Left lung (tissue), 10 donors: ENCODE results near the gene PDCD11. TPM values are rescaled to one million over a fixed set of nuclear protein-coding genes. Genes with fewer than 3 reads are reported as not detected.

Experiments used
- ATAC-seq: fragments of 200-7000 bp; cut with Tn5 transposase; one replicate; pipeline ENCODE4 v1.9.1; 2020; ENCODE audit warnings: moderate library complexity
- DNase-seq, 4 donors: peaks; one replicate each; pipeline ENCODE4 v3.0.0-alpha.2; 2013 to 2020
- H3K27ac ChIP-seq, 2 donors: fragments of 200-600 bp; sonication (generic) in 1 of 2; one replicate each; pipeline versions ENCODE4 v1.5.0 to v1.8.0; 2020 to 2021
- H3K27me3 ChIP-seq, 2 donors: fragments of 200-600 bp; sonication (generic) in 1 of 2; one replicate each; pipeline versions ENCODE4 v1.5.0 to v1.8.0; 2020 to 2021
- H3K36me3 ChIP-seq, 2 donors: fragments of 200-600 bp; sonication (generic) in 1 of 2; one replicate each; pipeline versions ENCODE4 v1.5.0 to v1.8.0; 2020 to 2021
- H3K4me1 ChIP-seq, 2 donors: fragments of 200-600 bp; one replicate each; pipeline ENCODE4 v1.8.0; 2021
- H3K4me3 ChIP-seq, 2 donors: fragments of 200-600 bp; sonication (generic) in 1 of 2; one replicate each; pipeline versions ENCODE4 v1.5.0 to v1.8.0; 2020 to 2021; ENCODE audit warnings: mild to moderate bottlenecking in 1 of 2
- H3K9me3 ChIP-seq, 2 donors: fragments of 200-600 bp; sonication (generic) in 1 of 2; one replicate each; pipeline versions ENCODE4 v1.5.0 to v1.8.0; 2020 to 2021
- intact Hi-C, 2 donors: fragments of 100-400 bp; cut with DNase I; formaldehyde crosslinking; loops; one replicate each; pipeline versions ENCODE4 v1.11.2 to v1.14.2; 2022
- polyA plus RNA-seq, 6 donors: library from polyadenylated mRNA; unstranded; fragments of 120-200 nt; gene quantifications; one replicate each; pipeline ENCODE4 v1.2.1, GENCODE V29; 2013; ENCODE audit not compliant: insufficient read length in 6 of 6
- total RNA-seq, 2 donors: library from RNA; stranded (reverse); fragmentation: NEBNext Ultra II Directional; extraction: Animal tissue kit (Norgen Biotek cat#: 25700); gene quantifications; one replicate each; pipeline ENCODE4 v1.2.1, GENCODE V29; 2021
- TF ChIP-seq, protein P1 (sequence below), 2 donors: fragments of 200-600 bp; sonication (generic) in 1 of 2; IDR thresholded peaks; one replicate each; pipeline versions ENCODE4 v1.5.0 to v1.8.0; 2021; ENCODE audit warnings: antibody characterized with exemption in 2 of 2
- donor health status: DM: no; HTN: yes; CAD: no.
- donor health status: DM: no; HTN: no; CAD: no.

PDCD11 gene
- total and polyA plus RNA-seq, 8 donors: 20.1 to 42.4 (median 39.0) TPM

DNA sequence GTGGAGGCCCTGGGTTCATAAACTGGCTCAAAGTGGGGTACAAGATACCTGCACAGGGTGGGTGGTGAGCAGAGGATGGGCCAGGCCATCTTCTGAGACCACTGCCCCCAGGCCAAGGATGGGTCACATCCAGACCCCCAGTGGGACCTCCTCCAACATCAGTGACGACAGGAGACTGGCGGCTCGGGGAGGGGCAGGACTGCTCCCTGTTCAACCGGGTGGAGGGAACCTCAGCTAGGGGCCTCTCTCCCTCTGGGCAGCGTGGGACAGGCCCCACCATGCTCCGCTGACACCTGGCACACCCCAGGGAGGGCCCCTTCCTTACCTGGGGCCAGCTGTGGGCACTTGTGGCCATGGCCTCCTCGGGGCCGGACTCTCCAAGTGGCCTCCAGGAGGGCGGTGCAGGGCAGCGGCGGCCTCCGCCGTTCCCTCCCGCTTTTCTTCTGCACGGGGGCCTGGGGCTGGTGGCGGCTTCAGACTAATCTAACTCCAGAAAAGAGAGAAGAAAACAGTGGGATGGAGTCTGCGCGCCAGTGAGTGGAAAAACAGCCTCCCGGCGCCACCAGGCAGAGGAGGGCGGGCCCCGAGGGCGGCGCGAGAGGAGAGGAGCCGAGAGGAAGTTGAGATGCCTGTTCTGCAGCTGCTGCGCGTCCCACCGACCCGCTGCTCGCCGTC, 55.5 kb downstream of the PDCD11 start, which contains the start of gene CALHM2:
CALHM2 (minus strand) TSS at position 540 of the 675 bp plus-strand sequence. CDS start 2,429 bp downstream, outside the sequence.
- DNase-seq (peak; percentile 48 to 90 (median 74)), ATAC-seq (peak; percentile 81)
- TF ChIP-seq, protein P1, sequence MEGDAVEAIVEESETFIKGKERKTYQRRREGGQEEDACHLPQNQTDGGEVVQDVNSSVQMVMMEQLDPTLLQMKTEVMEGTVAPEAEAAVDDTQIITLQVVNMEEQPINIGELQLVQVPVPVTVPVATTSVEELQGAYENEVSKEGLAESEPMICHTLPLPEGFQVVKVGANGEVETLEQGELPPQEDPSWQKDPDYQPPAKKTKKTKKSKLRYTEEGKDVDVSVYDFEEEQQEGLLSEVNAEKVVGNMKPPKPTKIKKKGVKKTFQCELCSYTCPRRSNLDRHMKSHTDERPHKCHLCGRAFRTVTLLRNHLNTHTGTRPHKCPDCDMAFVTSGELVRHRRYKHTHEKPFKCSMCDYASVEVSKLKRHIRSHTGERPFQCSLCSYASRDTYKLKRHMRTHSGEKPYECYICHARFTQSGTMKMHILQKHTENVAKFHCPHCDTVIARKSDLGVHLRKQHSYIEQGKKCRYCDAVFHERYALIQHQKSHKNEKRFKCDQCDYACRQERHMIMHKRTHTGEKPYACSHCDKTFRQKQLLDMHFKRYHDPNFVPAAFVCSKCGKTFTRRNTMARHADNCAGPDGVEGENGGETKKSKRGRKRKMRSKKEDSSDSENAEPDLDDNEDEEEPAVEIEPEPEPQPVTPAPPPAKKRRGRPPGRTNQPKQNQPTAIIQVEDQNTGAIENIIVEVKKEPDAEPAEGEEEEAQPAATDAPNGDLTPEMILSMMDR (IDR thresholded peaks at IDR 0.05): no peak
- no peaks in the 10 kb centered on the region for H3K9me3 ChIP-seq
- H3K4me1 ChIP-seq: peaks cover 30 to 56% of the 10 kb centered on the region in 2 donors
- peaks cover 0 to 15% of the 10 kb centered on the region in 2 donors for H3K27me3 ChIP-seq
- intact Hi-C loops: no loop called here
- peak within 1 kb of the TSS; percentile 83 to 84 for H3K27ac ChIP-seq
- H3K4me3 ChIP-seq: peak within 1 kb of the TSS; percentile 75 to 77
- peaks cover 0 to 34% of the 10 kb centered on the region in 2 donors for H3K36me3 ChIP-seq

DNA sequence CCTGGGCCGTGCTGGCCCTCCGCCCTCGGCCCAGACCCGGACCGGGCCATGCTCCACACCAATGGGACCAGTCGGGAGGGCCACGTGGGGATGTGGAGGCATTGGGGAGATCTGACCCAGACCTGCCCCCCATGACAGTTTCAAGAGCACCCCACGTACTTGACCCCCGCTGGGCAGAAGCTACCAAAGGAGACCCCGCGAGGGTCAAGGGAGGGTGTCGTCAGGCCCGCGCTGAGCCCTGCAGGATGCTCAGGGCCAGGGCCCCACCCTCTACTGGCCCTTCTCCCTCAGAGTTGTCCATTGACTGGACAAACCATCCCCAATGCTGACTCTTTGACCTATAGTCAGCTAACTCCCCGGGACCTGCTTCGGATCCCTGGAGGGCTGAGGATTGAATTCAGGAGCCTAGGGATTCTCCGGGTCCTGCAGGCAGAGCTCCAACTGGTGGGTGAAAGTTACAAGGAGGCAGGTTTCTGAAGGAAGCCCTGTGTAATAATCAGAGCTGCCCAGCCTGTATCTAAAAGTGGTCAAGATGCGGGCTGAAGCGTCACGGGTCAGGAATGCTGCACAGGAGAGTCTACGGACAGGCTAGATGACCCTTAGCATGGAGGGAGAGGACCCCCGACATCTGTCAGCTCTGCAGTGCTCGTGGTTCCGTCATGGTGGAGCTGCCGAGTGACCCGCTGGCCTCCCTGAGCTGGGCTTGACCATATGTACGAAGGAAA, 56.2 kb downstream of the PDCD11 start:
- TF ChIP-seq, protein P1 (IDR thresholded peaks at IDR 0.05): no peak
- ATAC-seq (no peak), DNase-seq (peak in 1 of 4 donors; percentile 45)
- intact Hi-C loops: no loop called here
- Histone ChIP-seq H3K36me3 (peaks cover 0 to 27% of the 10 kb centered on the region in 2 donors), H3K4me1 (peaks cover 29 to 49% of the 10 kb centered on the region in 2 donors), H3K9me3 (no peaks in the 10 kb centered on the region), H3K27me3 (peaks cover 0 to 15% of the 10 kb centered on the region in 2 donors), H3K4me3 (peak overlapping the region; percentile 75 to 77), H3K27ac (peak overlapping the region; percentile 83 to 84)

DNA sequence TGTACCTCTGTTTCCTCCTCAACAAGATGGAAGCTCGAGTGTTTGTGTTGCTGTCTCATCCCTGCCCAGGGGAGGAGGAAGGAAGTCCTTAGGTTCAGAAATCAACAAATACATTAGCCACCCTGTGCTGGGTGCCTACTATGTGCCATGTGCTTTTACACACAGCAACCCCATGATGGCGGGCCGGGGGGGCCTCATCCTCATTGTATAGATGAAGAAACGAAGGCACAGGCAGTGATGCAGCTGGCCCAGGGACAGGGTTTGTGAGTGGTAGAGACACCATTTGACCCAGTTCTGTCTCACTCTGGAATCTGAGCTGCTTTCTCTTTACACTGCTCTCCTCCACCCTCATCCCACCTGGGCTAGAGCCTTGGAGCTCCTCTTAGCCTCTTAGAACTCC, 57.6 kb downstream of the PDCD11 start:
- intact Hi-C loops: no loop called here
- TF ChIP-seq, protein P1 (IDR thresholded peaks at IDR 0.05): no peak
- peaks cover 0 to 15% of the 10 kb centered on the region in 2 donors for H3K36me3 ChIP-seq
- DNase-seq (peak in 1 of 4 donors; percentile 72), ATAC-seq (no peak)
- no peak overlapping the region for H3K4me3 ChIP-seq
- peaks cover 0 to 15% of the 10 kb centered on the region in 2 donors for H3K27me3 ChIP-seq
- H3K4me1 ChIP-seq: peaks cover 22 to 36% of the 10 kb centered on the region in 2 donors
- H3K9me3 ChIP-seq: no peaks in the 10 kb centered on the region
- no peak overlapping the region for H3K27ac ChIP-seq

DNA sequence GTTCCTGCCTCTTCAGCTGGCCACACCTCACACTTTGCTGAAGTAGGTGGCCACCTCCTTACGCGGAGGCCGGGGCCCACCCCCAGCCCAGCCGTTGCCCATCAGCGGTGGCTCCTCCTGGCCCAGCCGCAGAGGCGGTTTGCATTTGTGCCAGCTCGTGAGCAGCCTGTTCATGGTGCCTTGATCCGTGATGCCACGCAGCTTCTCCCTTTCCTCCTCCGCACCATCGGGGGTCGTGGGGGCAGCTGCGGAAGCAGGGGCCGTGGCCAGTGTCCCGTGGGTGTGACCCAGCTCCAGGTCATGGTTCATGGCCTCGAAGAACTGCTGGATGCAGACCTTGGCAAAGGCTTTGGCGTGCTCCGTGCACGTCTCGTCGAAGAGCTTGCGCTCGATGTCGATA, 58.8 kb downstream of the PDCD11 start:
- ATAC-seq (no peak), DNase-seq (peak in 1 of 4 donors; percentile 69)
- intact Hi-C loops: no loop called here
- H3K4me1 ChIP-seq: peaks cover 10 to 24% of the 10 kb centered on the region in 2 donors
- no peaks in the 10 kb centered on the region for H3K9me3 ChIP-seq
- TF ChIP-seq, protein P1 (IDR thresholded peaks at IDR 0.05): no peak
- peaks cover 0 to 15% of the 10 kb centered on the region in 2 donors for H3K27me3 ChIP-seq
- peaks cover 0 to 2% of the 10 kb centered on the region in 2 donors for H3K36me3 ChIP-seq
- no peak overlapping the region for H3K4me3 ChIP-seq
- H3K27ac ChIP-seq: no peak overlapping the region
